Measurements from ENCODE around the gene CEP128. TPM values are rescaled to one million over a fixed set of nuclear protein-coding genes. Genes with fewer than 3 reads are reported as not detected.

The CEP128 gene
- total and polyA plus RNA-seq, 7 experiments from 2014 or later, result 4.2 to 22.8 (median 9.9) TPM

DNA sequence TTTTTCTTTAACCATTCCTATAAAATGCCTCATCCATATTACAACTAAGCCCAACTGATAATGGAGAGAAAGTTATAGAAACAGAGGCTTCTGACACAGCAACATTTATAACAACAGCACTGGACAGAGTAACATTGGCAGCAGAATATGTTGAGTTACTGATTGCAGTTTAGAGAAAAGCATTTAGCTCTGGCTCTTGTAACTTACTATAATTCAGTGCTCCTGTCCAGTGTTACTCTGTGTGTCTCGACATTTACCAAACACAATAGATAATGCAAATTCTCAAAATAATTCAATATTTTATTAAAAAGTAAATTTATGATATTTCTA is 356.1 kb downstream of the CEP128 start:
- Histone ChIP-seq H3K9me3 (ENCODE audit: control insufficient read depth in 2 of 3, low read length in 3 of 3) (no peaks in the 10 kb centered on the region), H3K27ac (ENCODE audit: low read depth, low read length) (no peak overlapping the region), H3K4me3 (ENCODE audit: low read length) (no peak overlapping the region), H3K4me1 (ENCODE audit: control insufficient read depth in 2 of 2, insufficient read depth in 2 of 2, low read length in 2 of 2) (no peaks in the 10 kb centered on the region), H3K36me3 (ENCODE audit: control insufficient read depth in 2 of 3, insufficient read depth in 3 of 3, low read length in 3 of 3) (no peaks in the 10 kb centered on the region), H3K27me3 (ENCODE audit: control insufficient read depth in 2 of 2, insufficient read depth in 2 of 2, low read length in 2 of 2) (no peaks in the 10 kb centered on the region)
- H3K4me1 Mint-ChIP-seq, result peaks cover 0 to 16% (median 13%) of the 10 kb centered on the region in 7 donors
- no peaks in the 10 kb centered on the region for H3K27me3 Mint-ChIP-seq
- ATAC-seq (no peak), DNase-seq (no peak)
- intact Hi-C loops (cut with micrococcal nuclease), result no loop called here
- no peak overlapping the region for H3K27ac Mint-ChIP-seq
- no peak overlapping the region for H3K4me3 Mint-ChIP-seq
- POLR2A ChIA-PET, result no interaction called here
- peaks cover 0 to 9% (median 2%) of the 10 kb centered on the region in 11 donors for H3K9me3 Mint-ChIP-seq
- CTCF ChIA-PET, result no interaction called here
- peaks cover 0 to 15% (median 4%) of the 10 kb centered on the region in 5 donors for H3K36me3 Mint-ChIP-seq

DNA sequence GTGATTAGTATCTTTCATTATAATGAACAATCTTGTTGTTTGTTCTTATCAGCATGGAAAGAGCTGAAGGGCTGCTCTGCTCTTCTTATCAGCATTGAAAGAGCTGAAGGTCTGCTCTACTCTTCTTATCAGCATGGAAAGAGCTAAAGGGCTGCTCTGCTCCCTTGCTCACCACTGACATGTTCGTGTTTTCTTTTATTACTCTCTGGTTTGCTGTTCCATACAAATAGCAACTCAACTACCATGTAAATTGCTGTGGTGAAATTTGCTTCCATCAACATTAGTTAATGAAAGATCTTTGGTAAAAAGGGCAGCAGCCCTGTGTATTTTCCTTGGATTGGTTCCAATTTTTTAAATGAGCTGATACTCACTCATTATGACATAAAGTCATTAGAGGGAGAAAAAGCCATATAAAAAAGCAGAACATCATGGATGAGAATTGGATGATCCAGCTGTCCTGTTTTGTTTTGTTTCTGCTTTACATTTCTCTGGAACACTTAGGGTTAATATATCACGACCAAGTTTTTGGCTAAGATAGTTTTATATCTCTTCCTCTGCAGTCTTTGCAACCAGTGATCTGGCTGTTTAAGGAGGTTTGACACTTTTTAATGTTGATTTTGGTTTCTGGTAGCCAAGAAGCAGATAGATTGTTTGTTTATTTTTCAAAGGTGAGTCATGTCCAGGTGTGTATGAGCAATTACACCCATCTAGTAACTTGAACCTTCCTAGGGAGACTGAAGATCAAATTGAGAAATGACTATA is 356.6 kb downstream of the CEP128 start:
- CTCF ChIA-PET, result no interaction called here
- Histone ChIP-seq H3K9me3 (ENCODE audit: control insufficient read depth in 2 of 3, low read length in 3 of 3) (no peaks in the 10 kb centered on the region), H3K36me3 (ENCODE audit: control insufficient read depth in 2 of 3, insufficient read depth in 3 of 3, low read length in 3 of 3) (no peaks in the 10 kb centered on the region), H3K4me3 (ENCODE audit: low read length) (no peak overlapping the region), H3K4me1 (ENCODE audit: control insufficient read depth in 2 of 2, insufficient read depth in 2 of 2, low read length in 2 of 2) (no peaks in the 10 kb centered on the region), H3K27ac (ENCODE audit: low read depth, low read length) (no peak overlapping the region), H3K27me3 (ENCODE audit: control insufficient read depth in 2 of 2, insufficient read depth in 2 of 2, low read length in 2 of 2) (no peaks in the 10 kb centered on the region)
- no peak for ATAC-seq
- no peak for DNase-seq
- POLR2A ChIA-PET, result no interaction called here
- Mint-ChIP-seq H3K9me3 (peaks cover 0 to 5% (median under 1%) of the 10 kb centered on the region in 11 donors), H3K4me1 (peaks cover 0 to 16% (median 13%) of the 10 kb centered on the region in 7 donors), H3K36me3 (peaks cover 0 to 10% (median 4%) of the 10 kb centered on the region in 5 donors), H3K4me3 (no peak overlapping the region), H3K27ac (no peak overlapping the region), H3K27me3 (no peaks in the 10 kb centered on the region)
- intact Hi-C loops (cut with micrococcal nuclease), result no loop called here

DNA sequence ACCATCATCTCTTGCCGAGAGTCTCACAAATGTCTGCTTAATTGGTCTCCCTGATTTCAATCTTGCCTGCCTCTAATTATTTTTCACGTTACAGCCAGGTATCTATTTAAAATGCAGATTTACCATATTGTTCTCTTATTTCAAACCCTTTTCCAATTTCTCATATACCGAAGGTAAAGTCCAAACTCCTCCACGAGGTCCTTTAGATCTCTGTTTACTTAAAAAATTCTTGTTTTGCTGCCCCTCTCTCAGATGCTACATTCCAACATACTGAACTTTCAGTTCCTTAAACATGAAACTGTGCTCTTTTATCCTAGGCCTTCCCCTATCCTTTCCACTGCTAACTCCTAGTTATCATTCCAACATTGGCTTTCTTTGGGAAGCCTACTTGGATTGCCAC is 363.9 kb downstream of the CEP128 start:
- intact Hi-C loops (cut with micrococcal nuclease), result no loop called here
- no peak for DNase-seq
- H3K27me3 ChIP-seq (ENCODE audit: control insufficient read depth in 2 of 2, insufficient read depth in 2 of 2, low read length in 2 of 2), result no peaks in the 10 kb centered on the region
- H3K27ac ChIP-seq (ENCODE audit: low read depth, low read length), result no peak overlapping the region
- no peak for ATAC-seq
- H3K9me3 ChIP-seq (ENCODE audit: control insufficient read depth in 2 of 3, low read length in 3 of 3), result no peaks in the 10 kb centered on the region
- Mint-ChIP-seq H3K27ac (no peak overlapping the region), H3K27me3 (no peaks in the 10 kb centered on the region), H3K36me3 (peaks cover 0 to 6% (median 4%) of the 10 kb centered on the region in 5 donors), H3K9me3 (peaks cover 0 to 3% (median 0%) of the 10 kb centered on the region in 11 donors), H3K4me1 (no peaks in the 10 kb centered on the region), H3K4me3 (no peak overlapping the region)
- no peaks in the 10 kb centered on the region for H3K4me1 ChIP-seq (ENCODE audit: control insufficient read depth in 2 of 2, insufficient read depth in 2 of 2, low read length in 2 of 2)
- POLR2A ChIA-PET, result no interaction called here
- no peak overlapping the region for H3K4me3 ChIP-seq (ENCODE audit: low read length)
- CTCF ChIA-PET, result no interaction called here
- H3K36me3 ChIP-seq (ENCODE audit: control insufficient read depth in 2 of 3, insufficient read depth in 3 of 3, low read length in 3 of 3), result no peaks in the 10 kb centered on the region

- intact Hi-C loops (cut with micrococcal nuclease), result no loop called here
- ATAC-seq (no peak), DNase-seq (no peak)
- Mint-ChIP-seq H3K4me3 (no peak overlapping the region), H3K36me3 (peaks cover 0 to 4% (median under 1%) of the 10 kb centered on the region in 5 donors), H3K4me1 (no peaks in the 10 kb centered on the region), H3K27ac (no peak overlapping the region), H3K9me3 (peaks cover 0 to 1% (median 0%) of the 10 kb centered on the region in 11 donors), H3K27me3 (no peaks in the 10 kb centered on the region)
- CTCF ChIA-PET, result no interaction called here
- Histone ChIP-seq H3K27me3 (ENCODE audit: control insufficient read depth in 2 of 2, insufficient read depth in 2 of 2, low read length in 2 of 2) (no peaks in the 10 kb centered on the region), H3K36me3 (ENCODE audit: control insufficient read depth in 2 of 3, insufficient read depth in 3 of 3, low read length in 3 of 3) (no peaks in the 10 kb centered on the region), H3K4me3 (ENCODE audit: low read length) (no peak overlapping the region), H3K27ac (ENCODE audit: low read depth, low read length) (no peak overlapping the region), H3K4me1 (ENCODE audit: control insufficient read depth in 2 of 2, insufficient read depth in 2 of 2, low read length in 2 of 2) (no peaks in the 10 kb centered on the region), H3K9me3 (ENCODE audit: control insufficient read depth in 2 of 3, low read length in 3 of 3) (no peaks in the 10 kb centered on the region)
- POLR2A ChIA-PET, result no interaction called here
These were observed 365.1 kb downstream of the CEP128 start for GRCh38 chr14:80576401-80576800.

DNA sequence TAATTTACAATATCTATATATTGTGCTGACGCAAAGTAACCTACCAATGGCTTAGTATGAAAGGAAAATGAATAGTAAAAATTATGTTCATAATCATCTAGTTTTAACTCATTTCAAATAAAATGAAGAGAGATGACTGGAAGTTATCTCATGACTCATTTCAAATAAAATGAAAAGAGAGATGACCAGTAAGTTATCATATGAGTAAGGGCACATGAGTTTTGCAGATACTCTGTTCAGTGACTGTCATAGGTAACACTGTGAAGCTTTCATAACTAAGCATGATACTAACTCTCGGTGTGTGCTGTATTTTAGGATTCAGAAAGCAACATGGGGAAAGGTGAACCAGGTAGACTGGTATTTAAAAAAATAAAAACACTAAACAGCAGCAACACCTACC is 365.8 kb downstream of the CEP128 start:
- POLR2A ChIA-PET, result no interaction called here
- Mint-ChIP-seq H3K36me3 (peaks cover 0 to 4% (median 0%) of the 10 kb centered on the region in 5 donors), H3K27me3 (no peaks in the 10 kb centered on the region), H3K27ac (no peak overlapping the region), H3K4me3 (no peak overlapping the region), H3K4me1 (no peaks in the 10 kb centered on the region), H3K9me3 (no peaks in the 10 kb centered on the region)
- Histone ChIP-seq H3K36me3 (ENCODE audit: control insufficient read depth in 2 of 3, insufficient read depth in 3 of 3, low read length in 3 of 3) (no peaks in the 10 kb centered on the region), H3K9me3 (ENCODE audit: control insufficient read depth in 2 of 3, low read length in 3 of 3) (no peaks in the 10 kb centered on the region), H3K27me3 (ENCODE audit: control insufficient read depth in 2 of 2, insufficient read depth in 2 of 2, low read length in 2 of 2) (no peaks in the 10 kb centered on the region), H3K27ac (ENCODE audit: low read depth, low read length) (no peak overlapping the region), H3K4me3 (ENCODE audit: low read length) (no peak overlapping the region), H3K4me1 (ENCODE audit: control insufficient read depth in 2 of 2, insufficient read depth in 2 of 2, low read length in 2 of 2) (no peaks in the 10 kb centered on the region)
- CTCF ChIA-PET, result interaction anchor here (0.6 kb wide), 1 partner anchor 422 kb away, joined by 3 read pairs; no protein-coding TSS in a partner anchor
- intact Hi-C loops (cut with micrococcal nuclease), result no loop called here
- DNase-seq (no peak), ATAC-seq (no peak)

- Mint-ChIP-seq H3K36me3 (peaks cover 0 to 3% (median 0%) of the 10 kb centered on the region in 5 donors), H3K4me3 (no peak overlapping the region), H3K9me3 (no peaks in the 10 kb centered on the region), H3K27ac (no peak overlapping the region), H3K27me3 (no peaks in the 10 kb centered on the region), H3K4me1 (no peaks in the 10 kb centered on the region)
- DNase-seq, result no peak
- intact Hi-C loops (cut with micrococcal nuclease), result no loop called here
- Histone ChIP-seq H3K27ac (ENCODE audit: low read depth, low read length) (no peak overlapping the region), H3K9me3 (ENCODE audit: control insufficient read depth in 2 of 3, low read length in 3 of 3) (no peaks in the 10 kb centered on the region), H3K27me3 (ENCODE audit: control insufficient read depth in 2 of 2, insufficient read depth in 2 of 2, low read length in 2 of 2) (no peaks in the 10 kb centered on the region), H3K36me3 (ENCODE audit: control insufficient read depth in 2 of 3, insufficient read depth in 3 of 3, low read length in 3 of 3) (no peaks in the 10 kb centered on the region), H3K4me3 (ENCODE audit: low read length) (no peak overlapping the region), H3K4me1 (ENCODE audit: control insufficient read depth in 2 of 2, insufficient read depth in 2 of 2, low read length in 2 of 2) (no peaks in the 10 kb centered on the region)
- CTCF ChIA-PET, result interaction anchor here (0.6 kb wide), 1 partner anchor 40 kb away, joined by 3 read pairs; no protein-coding TSS in a partner anchor
- ATAC-seq, result no peak
- POLR2A ChIA-PET, result no interaction called here
These were observed 368.9 kb downstream of the CEP128 start for GRCh38 chr14:80572666-80573065.

- Mint-ChIP-seq H3K27ac (no peak overlapping the region), H3K36me3 (peaks cover 0 to 3% (median 0%) of the 10 kb centered on the region in 5 donors), H3K4me3 (no peak overlapping the region), H3K4me1 (no peaks in the 10 kb centered on the region), H3K27me3 (no peaks in the 10 kb centered on the region), H3K9me3 (no peaks in the 10 kb centered on the region)
- ChIA-PET POLR2A (no interaction called here), CTCF (no interaction called here)
- Histone ChIP-seq H3K27ac (ENCODE audit: low read depth, low read length) (no peak overlapping the region), H3K4me3 (ENCODE audit: low read length) (no peak overlapping the region), H3K27me3 (ENCODE audit: control insufficient read depth in 2 of 2, insufficient read depth in 2 of 2, low read length in 2 of 2) (no peaks in the 10 kb centered on the region), H3K4me1 (ENCODE audit: control insufficient read depth in 2 of 2, insufficient read depth in 2 of 2, low read length in 2 of 2) (no peaks in the 10 kb centered on the region), H3K36me3 (ENCODE audit: control insufficient read depth in 2 of 3, insufficient read depth in 3 of 3, low read length in 3 of 3) (no peaks in the 10 kb centered on the region), H3K9me3 (ENCODE audit: control insufficient read depth in 2 of 3, low read length in 3 of 3) (no peaks in the 10 kb centered on the region)
- DNase-seq, result no peak
- intact Hi-C loops (cut with micrococcal nuclease), result no loop called here
- ATAC-seq, result no peak
These were observed 370.6 kb downstream of the CEP128 start for GRCh38 chr14:80570930-80571298.
